SJSA1 (cell line): ENCODE measurements around the gene PROK1. TPM values are rescaled to one million over a fixed set of nuclear protein-coding genes. Genes with fewer than 3 reads are reported as not detected.

Experiments
- DNase-seq, 2 experiments: peaks; one replicate each; pipeline ENCODE4 v3.0.0-alpha.2; 2015 to 2020; ENCODE audit warnings: low spot score in 2 of 2, low read depth in 1 of 2
- H3K27ac ChIP-seq: fragments of 250-450 bp; sonication (Bioruptor Pico); 2 replicates; pipeline ENCODE4 v1.5.1; 2020; ENCODE audit warnings: mild to moderate bottlenecking, moderate library complexity
- H3K27me3 ChIP-seq: fragments of 250-450 bp; sonication (Bioruptor Pico); replicated peaks from 2 replicates; pipeline ENCODE4 v1.5.1; 2020; ENCODE audit warnings: mild to moderate bottlenecking, moderate library complexity
- H3K36me3 ChIP-seq: fragments of 250-450 bp; sonication (Bioruptor Pico); 2 replicates; pipeline ENCODE4 v1.5.1; 2020; ENCODE audit warnings: mild to moderate bottlenecking
- H3K4me1 ChIP-seq: fragments of 250-450 bp; sonication (Bioruptor Pico); replicated peaks from 2 replicates; pipeline ENCODE4 v1.6.1; 2021; ENCODE audit warnings: mild to moderate bottlenecking
- H3K4me3 ChIP-seq: fragments of 250-450 bp; sonication (Bioruptor Pico); 2 replicates; pipeline ENCODE4 v1.5.1; 2020; ENCODE audit warnings: mild to moderate bottlenecking
- H3K9me3 ChIP-seq: fragments of 250-450 bp; sonication (Bioruptor Pico); replicated peaks from 2 replicates; pipeline ENCODE4 v1.5.1; 2020; ENCODE audit warnings: mild to moderate bottlenecking
- total RNA-seq: library from RNA; depleted of rRNA; stranded (reverse); fragments of >200 nt; shearing (Covaris generic); gene quantifications from 2 replicates; pipeline ENCODE4 v1.2.3, GENCODE V29; 2014

PROK1 gene
- total RNA-seq, 1 experiment from 2014 or later, result not detected

DNA sequence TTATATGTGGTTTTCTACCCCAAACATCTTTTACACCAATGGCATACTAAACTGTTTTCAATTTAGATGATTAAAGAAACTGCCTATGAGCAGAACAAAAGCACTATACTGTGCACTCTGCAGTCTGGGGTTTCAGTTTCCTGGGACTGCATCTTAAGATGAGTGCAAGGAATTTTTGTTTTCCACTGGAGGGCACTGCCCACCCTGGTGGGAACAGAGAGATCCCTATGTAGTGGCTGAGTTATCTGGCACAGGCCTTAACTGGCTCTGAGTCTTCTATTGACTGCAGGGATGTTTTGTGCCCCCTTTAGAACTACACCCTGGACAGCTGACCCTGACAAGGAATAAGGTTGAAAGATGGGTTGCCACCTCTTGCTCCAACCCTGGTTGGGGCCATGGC lies 12.0 kb downstream of the PROK1 start:
- Histone ChIP-seq H3K4me3 (no peak overlapping the region), H3K27me3 (no peaks in the 10 kb centered on the region), H3K9me3 (no peaks in the 10 kb centered on the region), H3K27ac (no peak overlapping the region), H3K4me1 (no peaks in the 10 kb centered on the region), H3K36me3 (no peaks in the 10 kb centered on the region)
- no peak for DNase-seq

DNA sequence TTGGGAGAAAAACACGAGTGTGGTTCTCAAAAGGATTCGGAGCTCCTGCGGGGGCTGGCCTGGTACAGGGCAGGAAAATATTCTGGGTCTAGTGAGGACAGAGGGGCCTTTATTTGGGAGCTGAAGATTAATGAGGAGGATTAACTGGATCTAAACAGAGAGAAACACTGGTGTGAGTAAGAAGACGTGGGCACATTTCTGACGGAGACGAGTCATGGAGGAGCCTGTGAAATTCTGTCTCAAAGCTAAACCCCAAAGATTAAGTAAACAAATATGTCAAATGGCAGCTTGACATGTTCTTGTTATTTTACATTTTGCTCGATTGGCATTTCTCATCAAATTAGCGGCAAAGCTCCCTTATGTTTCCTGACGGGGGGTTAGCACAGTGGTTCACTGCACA lies 12.8 kb downstream of the PROK1 start:
- H3K27ac ChIP-seq, result no peak overlapping the region
- no peaks in the 10 kb centered on the region for H3K9me3 ChIP-seq
- H3K4me1 ChIP-seq, result no peaks in the 10 kb centered on the region
- H3K27me3 ChIP-seq, result no peaks in the 10 kb centered on the region
- H3K36me3 ChIP-seq, result no peaks in the 10 kb centered on the region
- DNase-seq, result no peak
- H3K4me3 ChIP-seq, result no peak overlapping the region

DNA sequence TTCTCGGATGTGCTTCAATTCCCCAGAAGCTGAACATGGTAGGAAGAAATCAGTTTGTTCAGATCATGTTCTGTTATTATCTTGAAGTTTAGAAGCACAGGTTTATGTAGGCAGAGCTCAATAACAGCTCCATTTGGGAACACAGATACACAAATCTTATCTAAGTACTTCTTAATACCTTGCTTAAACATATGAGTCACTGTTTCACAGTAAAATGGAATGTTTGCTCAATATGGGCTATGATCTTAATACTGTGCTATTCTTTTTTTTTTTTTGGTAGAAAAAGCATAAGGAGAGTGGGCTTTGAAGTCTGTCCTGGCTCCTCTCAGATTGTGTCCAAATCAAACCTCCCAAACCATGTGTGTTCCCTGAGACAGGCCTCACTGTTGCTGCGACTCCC lies 13.4 kb downstream of the PROK1 start:
- H3K36me3 ChIP-seq, result no peaks in the 10 kb centered on the region
- no peaks in the 10 kb centered on the region for H3K9me3 ChIP-seq
- H3K27ac ChIP-seq, result no peak overlapping the region
- no peaks in the 10 kb centered on the region for H3K4me1 ChIP-seq
- no peak for DNase-seq
- no peak overlapping the region for H3K4me3 ChIP-seq
- peaks cover 4% of the 10 kb centered on the region; the same call in 1 of the 2 replicates for H3K27me3 ChIP-seq

DNA sequence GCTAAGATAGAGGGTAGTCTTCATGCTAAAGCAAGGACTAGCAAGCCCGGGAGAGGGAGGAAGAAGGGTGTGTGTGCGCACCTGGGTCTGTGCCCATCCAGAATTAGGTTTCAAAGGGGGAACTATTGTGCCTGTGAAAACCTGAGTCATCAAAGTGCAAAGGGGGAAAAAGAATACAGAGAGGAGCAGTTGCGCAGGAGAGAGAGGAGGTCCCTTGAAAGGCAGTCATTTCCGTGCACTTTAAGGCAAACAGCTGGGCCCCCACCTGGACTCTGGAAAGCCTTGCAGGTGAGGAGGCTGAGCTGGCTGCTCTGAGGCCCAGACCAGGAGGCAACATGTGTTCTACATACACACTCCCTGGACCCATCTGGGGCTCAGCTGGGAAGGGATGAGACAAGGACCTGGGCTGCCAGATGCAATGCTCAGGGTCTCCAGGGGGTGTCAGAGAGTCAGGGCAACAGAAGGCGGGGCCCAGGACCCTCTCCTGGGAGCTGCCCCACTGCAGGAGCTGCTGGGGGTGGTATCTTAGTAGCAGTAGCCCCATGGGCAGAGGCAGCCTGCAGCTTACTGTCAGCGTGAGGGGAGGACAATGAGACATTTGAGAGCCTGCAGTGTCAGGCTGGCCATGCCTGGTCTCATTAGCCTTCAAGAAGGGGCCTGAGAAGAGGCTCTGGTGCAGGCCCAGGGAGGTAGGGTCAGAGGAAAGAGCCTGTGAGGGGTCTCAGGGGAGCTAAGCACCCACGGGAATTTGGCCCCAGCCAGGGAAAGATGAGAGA lies 14.3 kb downstream of the PROK1 start:
- H3K36me3 ChIP-seq, result no peaks in the 10 kb centered on the region
- peaks cover 12% of the 10 kb centered on the region for H3K27me3 ChIP-seq
- H3K9me3 ChIP-seq, result no peaks in the 10 kb centered on the region
- no peak overlapping the region for H3K27ac ChIP-seq
- no peaks in the 10 kb centered on the region for H3K4me1 ChIP-seq
- DNase-seq, result no peak
- H3K4me3 ChIP-seq, result no peak overlapping the region

DNA sequence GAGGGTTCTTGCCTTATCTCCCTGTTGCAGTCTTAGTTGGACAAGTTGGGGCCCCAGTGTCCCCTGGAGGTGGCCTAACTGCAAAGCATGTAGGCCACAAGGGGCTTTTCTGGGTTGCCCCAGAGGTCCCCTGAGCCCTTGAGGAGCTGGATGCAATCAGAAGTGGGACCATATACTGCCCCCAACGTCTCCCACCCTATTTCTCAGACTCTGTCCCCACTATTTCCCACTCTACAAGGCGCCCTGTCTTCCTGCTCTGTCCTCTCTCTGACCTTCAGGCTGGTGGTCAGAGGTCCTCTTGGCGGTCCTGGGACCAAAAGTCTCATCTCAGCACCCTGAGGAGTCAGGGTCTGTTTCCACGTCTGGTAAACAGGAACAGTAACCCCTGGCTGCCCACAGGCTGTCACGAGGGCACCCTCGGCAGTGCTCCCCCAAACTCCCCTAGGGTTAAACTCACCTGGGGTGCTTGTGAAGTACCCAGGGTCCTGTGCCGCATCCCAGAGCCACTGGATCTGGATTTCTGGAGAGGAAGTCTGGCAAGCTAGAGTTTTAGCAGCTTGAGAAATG lies 14.9 kb downstream of the PROK1 start:
- no peak overlapping the region for H3K27ac ChIP-seq
- H3K9me3 ChIP-seq, result no peaks in the 10 kb centered on the region
- no peak overlapping the region for H3K4me3 ChIP-seq
- H3K27me3 ChIP-seq, result peaks cover 12% of the 10 kb centered on the region
- DNase-seq, result no peak
- no peaks in the 10 kb centered on the region for H3K36me3 ChIP-seq
- no peaks in the 10 kb centered on the region for H3K4me1 ChIP-seq

DNA sequence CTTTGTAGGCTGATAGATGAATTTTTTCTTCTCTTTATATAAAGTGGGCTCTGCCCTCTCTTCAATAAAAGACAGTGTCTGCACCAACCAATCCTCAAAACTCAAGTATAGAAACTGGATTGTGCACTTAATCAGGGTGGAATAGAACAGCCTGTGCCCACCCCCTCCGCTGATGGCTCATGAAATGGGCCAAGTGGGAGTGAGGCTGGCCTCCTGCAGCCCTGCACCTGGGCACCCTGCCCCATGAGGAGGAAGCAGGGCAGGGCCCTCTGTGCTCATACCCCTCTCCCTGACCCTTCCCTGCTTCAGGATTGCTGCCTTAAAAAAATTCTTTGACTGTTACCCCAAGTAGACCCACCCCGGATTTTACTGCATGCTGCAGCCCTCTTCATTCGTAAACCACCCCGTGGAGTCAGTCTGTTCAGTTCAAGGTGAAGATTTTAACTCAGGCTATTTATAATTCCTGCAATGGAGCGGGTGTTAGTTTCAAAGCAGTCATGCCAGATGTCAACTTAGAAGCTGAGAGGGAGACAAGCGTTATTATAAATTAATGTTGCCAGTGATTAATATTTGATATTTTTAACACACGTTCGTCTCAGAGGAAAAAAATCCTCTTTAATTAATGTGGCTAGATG lies 15.8 kb downstream of the PROK1 start:
- Histone ChIP-seq H3K27ac (no peak overlapping the region), H3K4me1 (no peaks in the 10 kb centered on the region), H3K27me3 (peaks cover 12% of the 10 kb centered on the region), H3K9me3 (no peaks in the 10 kb centered on the region), H3K4me3 (no peak overlapping the region), H3K36me3 (no peaks in the 10 kb centered on the region)
- no peak for DNase-seq

DNA sequence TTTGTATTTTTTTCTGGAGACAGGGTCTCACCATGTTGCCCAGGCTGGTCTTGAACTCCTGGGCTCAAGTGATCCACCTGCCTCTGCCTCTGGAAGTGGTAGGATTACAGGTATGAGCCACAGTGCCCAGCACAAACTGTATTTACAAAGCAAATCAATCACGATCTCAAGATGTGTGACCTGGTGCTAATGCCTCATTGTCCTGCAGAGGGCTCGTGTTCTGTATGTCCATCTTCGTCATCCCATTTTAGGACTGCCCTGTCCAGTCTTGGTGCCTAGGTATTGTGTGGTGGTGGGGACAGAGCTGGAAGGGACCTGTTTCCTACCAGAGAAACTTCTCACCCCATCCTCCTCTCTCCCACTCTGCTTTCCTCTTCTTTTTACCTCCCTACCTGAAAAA lies 20.2 kb downstream of the PROK1 start:
- DNase-seq, result no peak
- Histone ChIP-seq H3K27ac (no peak overlapping the region), H3K4me1 (no peaks in the 10 kb centered on the region), H3K4me3 (no peak overlapping the region), H3K27me3 (peaks cover 12% of the 10 kb centered on the region), H3K36me3 (no peaks in the 10 kb centered on the region), H3K9me3 (no peaks in the 10 kb centered on the region)

DNA sequence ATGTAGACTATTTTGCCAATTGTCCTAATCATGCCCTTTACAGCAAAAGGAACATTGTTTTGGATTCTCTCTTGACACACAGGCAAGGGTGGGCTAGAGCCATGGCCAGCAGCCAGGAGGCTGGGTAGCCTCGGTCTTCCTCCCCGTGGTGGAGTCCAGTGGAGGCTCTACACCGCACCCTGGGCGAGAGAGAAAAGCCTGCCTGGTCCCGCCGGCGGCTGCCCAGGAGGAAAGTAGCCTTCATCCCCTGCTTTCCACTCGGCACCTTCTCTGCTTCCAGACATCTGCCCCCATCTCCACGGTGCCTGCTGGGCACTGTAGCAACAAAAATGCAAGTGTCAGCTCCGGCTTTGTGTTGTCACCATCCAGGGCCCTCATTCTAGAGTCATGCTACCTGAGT lies 21.6 kb downstream of the PROK1 start:
- H3K36me3 ChIP-seq, result no peaks in the 10 kb centered on the region
- H3K9me3 ChIP-seq, result no peaks in the 10 kb centered on the region
- DNase-seq, result no peak
- peaks cover 10% of the 10 kb centered on the region for H3K4me1 ChIP-seq
- H3K4me3 ChIP-seq, result no peak overlapping the region
- no peak overlapping the region for H3K27ac ChIP-seq
- H3K27me3 ChIP-seq, result peaks cover 12% of the 10 kb centered on the region

DNA sequence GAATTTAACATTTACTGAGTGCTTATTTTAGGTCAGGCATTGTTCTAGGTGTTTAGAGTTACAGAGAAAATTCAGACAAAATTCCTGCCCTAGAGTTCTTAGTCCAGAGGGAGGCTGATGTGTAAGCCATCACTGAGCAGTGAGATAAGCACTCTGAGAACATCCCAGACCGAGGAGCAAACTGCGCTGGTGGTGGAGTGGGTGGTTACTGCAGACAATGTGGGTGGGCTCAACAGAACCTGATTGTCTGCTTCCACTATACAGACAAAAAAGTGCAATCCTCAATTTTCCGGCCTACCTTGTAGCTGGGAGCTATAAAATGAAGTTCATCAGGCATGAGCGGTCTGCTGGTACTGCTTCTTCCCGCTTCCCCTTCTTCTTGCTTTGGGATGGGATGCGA lies 23.5 kb downstream of the PROK1 start:
- Histone ChIP-seq H3K9me3 (no peaks in the 10 kb centered on the region), H3K4me3 (no peak overlapping the region), H3K27ac (no peak overlapping the region), H3K36me3 (no peaks in the 10 kb centered on the region), H3K4me1 (peaks cover 12% of the 10 kb centered on the region), H3K27me3 (peaks cover 8% of the 10 kb centered on the region)
- no peak for DNase-seq

DNA sequence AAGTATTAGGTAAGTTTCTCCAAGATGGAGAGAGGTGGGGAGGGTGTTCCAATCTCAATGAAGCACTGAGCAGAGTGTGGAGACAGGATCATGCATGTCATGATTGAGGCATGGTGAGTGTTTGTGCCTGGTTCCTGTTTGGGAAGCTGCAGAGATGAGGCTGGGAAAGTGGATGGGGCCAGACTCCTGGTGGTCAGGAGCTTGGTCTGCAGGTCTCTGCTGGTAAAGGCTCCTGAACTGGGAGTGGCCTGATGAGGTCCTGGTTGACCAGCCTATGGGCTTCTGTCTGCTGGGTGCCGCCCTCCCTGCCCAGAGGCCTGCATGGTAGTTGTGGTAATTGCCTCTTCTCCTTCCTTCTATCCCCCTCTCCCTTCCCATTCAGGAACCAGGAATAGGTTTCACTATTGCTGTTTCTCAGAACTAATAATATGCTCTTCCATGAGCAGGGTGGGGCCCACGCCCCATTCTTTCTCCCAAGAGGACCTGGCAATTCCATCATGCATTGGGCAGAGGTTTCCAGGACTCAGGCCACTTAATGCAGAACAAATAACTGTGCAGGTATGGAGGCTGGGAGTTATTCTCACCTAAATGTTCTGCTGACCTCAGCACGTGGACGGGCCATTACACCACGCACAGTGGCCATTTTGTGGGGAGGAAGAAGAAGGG lies 24.5 kb downstream of the PROK1 start:
- Histone ChIP-seq H3K4me3 (no peak overlapping the region), H3K27ac (no peak overlapping the region), H3K36me3 (no peaks in the 10 kb centered on the region), H3K27me3 (no peaks in the 10 kb centered on the region), H3K4me1 (peaks cover 12% of the 10 kb centered on the region), H3K9me3 (no peaks in the 10 kb centered on the region)
- no peak for DNase-seq

DNA sequence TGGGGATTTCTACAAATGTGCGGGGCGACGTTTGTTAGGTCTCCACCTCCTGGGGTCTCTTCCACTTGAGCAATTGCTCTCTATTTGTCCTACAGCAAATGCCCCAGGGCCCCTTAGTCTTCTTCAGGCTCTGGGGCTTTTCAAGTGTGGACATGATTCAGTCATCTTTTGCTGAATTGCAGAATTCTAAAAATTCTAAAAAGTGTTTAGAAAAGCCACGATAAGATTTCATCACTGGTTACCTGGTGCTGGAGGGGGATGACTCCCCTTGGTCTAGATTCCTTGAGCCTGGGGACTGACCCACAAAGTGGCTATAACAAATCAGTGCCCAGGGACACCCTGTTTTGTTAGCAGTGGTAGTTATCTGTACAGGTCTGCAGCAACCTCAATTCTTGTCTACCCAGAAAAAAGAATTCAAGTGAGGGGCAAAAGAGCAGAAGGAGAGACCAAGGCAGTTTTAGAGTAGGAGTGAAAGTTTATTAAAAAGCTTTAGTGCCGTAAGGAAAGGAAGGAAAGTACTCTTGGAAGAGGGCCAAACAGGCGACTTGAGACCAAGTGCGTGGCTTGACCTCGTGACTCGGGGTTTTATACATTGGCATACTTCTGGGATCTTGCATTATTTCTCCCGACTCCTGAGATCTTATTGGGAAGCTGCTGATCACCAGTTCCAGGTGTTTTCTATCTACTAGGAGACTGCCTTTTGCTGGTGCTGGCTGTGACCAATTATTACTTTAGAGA lies 25.2 kb downstream of the PROK1 start:
- Histone ChIP-seq H3K27me3 (no peaks in the 10 kb centered on the region), H3K9me3 (no peaks in the 10 kb centered on the region), H3K4me3 (no peak overlapping the region), H3K4me1 (peaks cover 12% of the 10 kb centered on the region), H3K27ac (no peak overlapping the region), H3K36me3 (no peaks in the 10 kb centered on the region)
- DNase-seq, result no peak

DNA sequence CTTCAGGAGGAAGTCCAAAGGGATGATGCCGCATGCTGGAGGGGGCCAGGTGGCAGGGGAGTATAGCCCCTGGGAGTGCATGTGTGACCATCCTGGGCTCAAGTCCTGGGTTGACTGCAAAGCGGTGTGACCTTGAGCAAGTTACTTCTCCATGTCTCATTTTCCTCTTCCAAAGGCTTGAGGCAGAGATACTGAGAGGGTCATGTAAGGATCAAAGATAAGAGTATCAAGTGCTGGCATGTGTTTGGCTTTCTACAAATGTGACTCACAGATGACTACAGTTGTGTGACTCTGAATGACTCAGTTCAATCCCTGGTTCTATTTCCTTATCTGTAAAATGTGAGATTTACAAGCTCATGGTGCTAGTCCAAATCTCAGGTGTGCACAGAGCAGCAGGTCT lies 26.1 kb downstream of the PROK1 start:
- no peaks in the 10 kb centered on the region for H3K9me3 ChIP-seq
- no peaks in the 10 kb centered on the region for H3K36me3 ChIP-seq
- no peaks in the 10 kb centered on the region; the same call in 1 of the 2 replicates for H3K27me3 ChIP-seq
- H3K4me1 ChIP-seq, result peaks cover 12% of the 10 kb centered on the region
- no peak overlapping the region for H3K4me3 ChIP-seq
- peak in 1 of 2 experiments; percentile 20 for DNase-seq
- no peak overlapping the region for H3K27ac ChIP-seq

DNA sequence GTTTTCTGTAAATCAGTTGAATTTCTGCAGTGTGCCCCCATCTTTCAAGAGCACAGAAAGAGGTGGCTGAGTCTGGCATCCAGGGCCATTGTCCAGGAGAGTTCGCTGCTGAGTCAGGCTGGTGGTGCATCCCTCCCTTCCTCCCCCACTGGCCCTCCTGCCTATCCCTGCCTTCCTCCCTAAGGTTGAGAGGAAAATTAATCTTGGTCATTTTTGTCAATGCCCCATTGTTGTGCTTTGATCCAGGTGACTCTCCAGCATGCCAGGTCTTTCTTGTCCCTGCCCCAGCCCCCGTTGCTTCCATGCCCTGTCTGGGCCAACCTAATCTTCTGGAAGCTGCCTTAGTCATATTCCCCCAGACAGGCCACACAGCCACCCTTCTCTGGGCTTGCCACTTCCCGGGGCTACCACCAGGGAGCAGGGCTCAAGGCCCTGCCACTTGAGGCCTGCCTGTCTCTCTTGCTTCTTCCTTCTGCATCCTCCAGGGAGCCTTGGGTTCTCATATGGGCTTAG lies 26.6 kb downstream of the PROK1 start:
- no peak for DNase-seq
- Histone ChIP-seq H3K36me3 (no peaks in the 10 kb centered on the region), H3K4me1 (peaks cover 12% of the 10 kb centered on the region), H3K27me3 (no peaks in the 10 kb centered on the region; the same call in 1 of the 2 replicates), H3K27ac (no peak overlapping the region), H3K9me3 (no peaks in the 10 kb centered on the region), H3K4me3 (no peak overlapping the region)
